22Rv1 (cell line): ENCODE results near the gene SUN5.

Experiments
- CTCF ChIP-seq: fragments of 450-650 bp; IDR thresholded peaks from 2 replicates; pipeline ENCODE4 v1.5.1; 2017; ENCODE audit warnings: mild to moderate bottlenecking
- ZFX ChIP-seq: fragments of 450-650 bp; IDR thresholded peaks from 2 replicates; pipeline ENCODE4 v1.6.1; 2017; ENCODE audit warnings: antibody characterized with exemption, borderline replicate concordance

- TF ChIP-seq CTCF = no peak
- no peak for TF ChIP-seq ZFX
Measured at GRCh38 chr20:32965581-32966373, 38.5 kb downstream of the SUN5 start.
